GM21360 (cell line): Measurements from ENCODE around the gene FERMT3.
"Not testable (repeated sequence)": the region's sequence is repeated elsewhere in the genome, so short reads cannot be mapped to it uniquely, and the experiment has no call there.

Source experiments
- ATAC-seq: cut with Tn5 transposase; IDR thresholded peaks from one replicate; pipeline ENCODE4 v1.9.1; 2021; ENCODE audit warnings: mild to moderate bottlenecking, moderate library complexity; ENCODE audit not compliant: unreplicated experiment

FERMT3 gene

DNA sequence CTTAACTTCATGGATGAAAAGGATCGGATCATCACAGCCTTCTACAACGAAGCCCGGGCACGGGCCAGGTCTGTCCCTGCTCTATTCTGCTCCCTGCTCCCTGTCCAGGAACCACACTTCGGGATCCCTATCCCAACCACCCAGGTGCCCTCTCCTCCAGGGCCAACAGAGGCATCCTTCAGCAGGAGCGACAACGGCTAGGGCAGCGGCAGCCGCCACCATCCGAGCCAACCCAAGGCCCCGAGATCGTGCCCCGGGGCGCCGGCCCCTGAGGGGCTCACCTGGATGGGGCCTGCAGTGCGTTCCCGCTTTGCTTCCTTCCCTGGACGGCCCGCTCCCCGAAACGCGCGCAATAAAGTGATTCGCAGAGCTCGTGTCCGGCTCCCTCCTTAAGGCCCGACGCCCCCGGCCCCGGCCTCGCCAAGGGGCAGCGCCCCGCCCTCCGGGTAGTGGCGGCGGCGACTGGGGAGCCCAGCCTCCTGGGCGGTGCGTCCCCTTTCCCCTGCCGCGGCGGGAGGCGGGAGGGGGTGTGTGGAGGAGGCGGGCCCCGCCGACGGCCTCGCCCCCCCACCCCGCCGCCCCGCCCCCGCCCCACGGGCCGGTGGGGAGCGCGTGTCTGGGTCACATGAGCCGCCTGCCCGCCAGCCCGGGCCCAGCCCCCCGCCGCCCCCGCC lies 27.5 kb downstream of the FERMT3 start, which contains the start of gene VEGFB:
TSS of gene VEGFB (plus strand) at position 672 of the 674 bp plus-strand sequence. CDS start 250 bp downstream, outside the sequence.
- peak; percentile 38 for ATAC-seq

GRCh38 chr11:64234647-64235379 lies 28.3 kb downstream of the FERMT3 start:
- ATAC-seq = peak; percentile 22

- no peak for ATAC-seq
These were observed 29.1 kb downstream of the FERMT3 start for GRCh38 chr11:64235437-64236161.

- no peak for ATAC-seq
These were observed 31.0 kb downstream of the FERMT3 start for GRCh38 chr11:64237484-64237951.

DNA sequence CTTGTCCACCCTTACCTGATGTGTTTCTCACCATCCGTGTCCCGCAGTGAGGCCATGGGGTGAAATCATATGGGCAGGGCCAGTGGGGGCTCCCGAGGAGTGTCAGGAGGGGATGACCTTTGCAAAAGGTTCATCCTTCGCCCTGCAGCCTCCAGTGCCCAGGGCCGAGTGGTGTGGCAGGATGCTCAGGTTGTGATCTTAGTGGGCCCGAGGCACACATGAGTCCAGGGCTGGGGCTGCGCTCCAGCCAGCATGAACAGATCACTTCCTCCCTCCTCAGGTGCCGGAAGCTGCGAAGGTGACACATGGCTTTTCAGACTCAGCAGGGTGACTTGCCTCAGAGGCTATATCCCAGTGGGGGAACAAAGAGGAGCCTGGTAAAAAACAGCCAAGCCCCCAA lies 31.6 kb downstream of the FERMT3 start:
- ATAC-seq = no peak

GRCh38 chr11:64238999-64239398 lies 32.5 kb downstream of the FERMT3 start:
- ATAC-seq = no peak

- ATAC-seq = no peak
These were observed 33.3 kb downstream of the FERMT3 start for GRCh38 chr11:64239662-64240434.

- ATAC-seq = peak; percentile 40
These were observed 34.1 kb downstream of the FERMT3 start, which contains the start of gene FKBP2 for GRCh38 chr11:64240435-64241240. Gene FKBP2 (plus strand): TSS chr11:64241095. CDS start chr11:64242388, 1,293 bp downstream.

DNA sequence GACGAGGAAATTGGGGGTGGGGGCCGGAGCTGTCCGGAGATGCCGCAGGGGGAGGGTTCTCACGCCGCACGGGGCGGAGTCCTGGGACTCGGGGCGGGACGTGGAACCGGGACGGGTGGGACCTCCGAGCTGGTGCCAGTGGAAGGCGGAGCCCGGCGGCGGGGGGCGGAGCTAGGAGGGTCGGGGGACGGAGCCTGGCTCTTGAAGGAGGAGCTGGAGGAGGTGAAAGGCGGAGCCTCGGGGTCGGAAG lies 34.6 kb downstream of the FERMT3 start:
- peak; percentile 60 for ATAC-seq

DNA sequence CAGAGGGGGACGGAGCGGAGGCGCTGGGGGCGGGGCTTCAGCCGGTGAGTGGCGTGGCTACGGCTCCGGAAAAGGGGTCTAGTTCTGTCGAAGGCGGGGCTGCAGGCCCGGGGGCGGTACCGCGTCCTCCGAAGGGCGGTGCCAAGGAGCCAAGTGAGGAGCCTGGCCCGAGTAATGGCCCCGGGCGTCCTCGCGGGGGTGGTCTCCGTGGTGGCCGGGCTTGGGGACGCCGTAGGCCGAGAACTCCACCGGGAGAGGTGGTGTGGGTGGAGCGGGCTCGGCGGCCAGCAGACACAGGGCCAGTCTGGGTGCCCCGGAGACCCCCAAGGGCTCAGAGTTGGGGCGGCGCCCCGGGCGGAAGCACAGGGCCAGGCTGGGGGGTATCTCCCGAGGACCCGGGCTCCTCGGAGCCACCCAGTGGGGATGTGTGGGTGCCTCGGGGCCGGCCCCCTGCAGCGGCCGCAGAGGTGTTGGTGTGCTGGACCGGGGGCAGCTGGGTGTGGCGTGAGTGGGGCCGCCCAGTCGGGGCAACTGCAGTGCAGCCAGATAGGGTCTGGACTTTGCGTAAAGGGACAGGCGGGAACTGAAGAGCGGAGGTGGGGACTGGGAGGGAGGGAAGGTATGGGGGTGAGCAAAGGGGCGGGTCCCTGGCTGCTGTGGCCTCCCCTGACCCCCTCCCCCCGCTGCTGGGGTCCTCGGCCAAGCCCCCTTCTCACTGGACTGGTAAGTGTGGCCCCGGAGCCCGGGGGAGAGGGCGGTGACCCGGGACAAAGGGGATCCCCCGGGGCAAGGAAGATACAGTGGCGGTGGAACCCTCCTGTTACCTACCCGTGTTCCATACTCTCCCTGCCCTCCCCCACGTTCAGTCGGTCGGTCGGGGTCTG lies 35.2 kb downstream of the FERMT3 start:
- peak; percentile 53 for ATAC-seq

GRCh38 chr11:64243236-64243854 lies 36.8 kb downstream of the FERMT3 start:
- ATAC-seq = no peak

DNA sequence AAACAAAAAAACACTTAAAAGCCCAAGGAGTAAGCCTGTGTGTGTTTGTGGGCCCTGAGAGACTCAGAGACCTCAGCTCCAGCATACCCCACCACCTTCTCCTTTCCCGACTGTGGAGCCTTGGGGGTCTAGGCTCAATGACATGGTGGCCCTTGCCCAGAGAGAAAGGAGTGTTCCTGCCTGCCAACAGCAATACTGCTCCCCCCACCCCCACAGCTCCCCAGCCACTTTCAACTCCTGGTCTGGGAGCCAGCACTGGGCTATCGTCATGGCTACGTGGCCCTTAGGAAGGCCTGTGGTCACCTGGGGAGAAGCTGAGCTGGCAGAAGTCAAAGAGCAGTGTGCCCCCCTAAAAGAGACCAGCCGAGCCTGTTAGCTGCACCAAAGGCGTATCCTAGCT lies 37.6 kb downstream of the FERMT3 start:
- no peak for ATAC-seq

GRCh38 chr11:64244966-64245365 lies 38.4 kb downstream of the FERMT3 start:
- ATAC-seq = no peak

DNA sequence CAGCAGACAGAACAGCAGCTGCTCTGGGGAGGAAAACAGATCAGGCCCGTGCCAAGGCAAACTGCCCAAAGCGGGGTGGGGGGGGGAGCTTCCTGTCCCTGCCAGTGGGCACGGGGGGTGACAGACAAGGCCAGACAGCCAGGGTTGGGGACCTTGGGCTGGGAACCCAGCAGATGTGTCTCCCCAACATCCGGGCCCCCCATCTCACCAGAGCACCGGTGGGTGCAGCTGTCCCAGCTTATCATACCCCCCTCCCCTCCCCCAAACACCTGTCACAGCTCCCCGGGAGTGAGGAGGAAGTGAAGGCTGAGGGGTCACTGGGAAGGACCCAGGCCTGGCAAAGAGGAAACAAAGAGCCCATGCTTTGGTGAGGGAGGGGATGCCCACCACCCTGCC lies 38.9 kb downstream of the FERMT3 start:
- ATAC-seq = no peak

DNA sequence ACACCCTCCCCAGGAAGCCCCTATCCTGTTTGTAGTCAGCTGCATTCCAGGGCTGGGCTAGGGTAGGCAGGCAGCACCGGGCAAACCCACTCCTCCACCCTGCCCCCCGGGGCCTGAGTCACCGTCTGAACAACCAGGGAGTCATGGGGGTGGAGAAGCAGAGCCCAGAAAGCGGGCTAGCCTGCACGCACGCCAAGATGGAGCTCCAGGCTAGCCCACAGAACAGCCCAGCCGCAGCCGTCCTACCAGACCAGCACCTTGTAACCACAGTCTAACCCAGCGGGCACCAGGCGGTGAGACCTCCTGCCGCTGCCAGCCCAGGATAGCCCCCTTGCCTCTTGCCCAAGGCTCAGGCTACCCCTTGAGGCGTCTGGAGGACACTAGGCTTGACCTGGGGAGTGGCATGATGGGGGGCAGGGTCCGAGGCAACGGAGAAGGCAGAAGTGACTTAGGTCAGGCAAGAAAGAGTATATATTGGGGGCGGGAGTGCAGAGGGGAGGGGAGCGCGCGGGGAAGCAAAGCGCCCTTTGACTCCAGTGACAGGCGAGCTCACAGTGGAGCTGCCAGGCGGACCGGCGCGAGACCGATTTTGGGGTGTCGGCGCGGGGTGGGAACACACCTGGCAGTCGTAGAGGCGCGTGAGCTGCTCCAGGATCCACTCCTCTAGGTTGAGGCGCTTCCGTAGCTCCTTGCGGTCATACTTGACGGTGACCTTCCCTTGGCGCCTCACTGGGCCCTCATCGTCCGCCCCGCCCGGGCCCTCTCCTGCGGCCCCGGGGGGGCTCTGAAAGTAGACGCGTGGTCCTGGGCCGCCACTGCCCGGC lies 39.5 kb downstream of the FERMT3 start:
- ATAC-seq = no peak

DNA sequence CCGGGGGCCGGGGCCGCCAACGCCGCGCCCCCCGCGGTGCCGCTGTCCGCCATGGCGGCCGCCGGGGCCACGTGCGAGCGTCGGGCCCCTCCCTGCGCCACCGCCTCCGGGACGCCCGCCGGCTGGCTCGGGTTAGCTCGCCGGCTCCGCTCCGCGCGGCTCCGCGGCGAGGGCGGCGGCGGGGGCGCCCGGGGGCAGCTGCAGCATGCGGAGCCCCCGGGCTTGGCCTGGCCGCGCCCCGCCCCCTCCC lies 40.0 kb downstream of the FERMT3 start:
- ATAC-seq = not testable (repeated sequence)

GRCh38 chr11:64246871-64247728 lies 40.6 kb downstream of the FERMT3 start, which contains the start of gene PPP1R14B:
Gene PPP1R14B (minus strand): TSS chr11:64246943. CDS start chr11:64246673, 270 bp downstream.
- ATAC-seq = no peak
